C4-2B (cell line): Measurements from ENCODE around the gene RGS2.
A peak's percentile ranks its signal among the peaks of the same experiment; 100 is the strongest.

Source experiments
- H3K27ac ChIP-seq: fragments of 450-650 bp; 2 replicates; pipeline ENCODE4 v1.5.1; 2017
- ZFX ChIP-seq: fragments of 450-650 bp; IDR thresholded peaks from 2 replicates; pipeline ENCODE4 v1.6.1; 2017
- TF ChIP-seq, protein P1 (sequence below): fragments of 450-650 bp; conservative IDR thresholded peaks from 2 replicates; pipeline ENCODE4 v1.5.1; 2017; ENCODE audit warnings: mild to moderate bottlenecking

Gene RGS2

DNA sequence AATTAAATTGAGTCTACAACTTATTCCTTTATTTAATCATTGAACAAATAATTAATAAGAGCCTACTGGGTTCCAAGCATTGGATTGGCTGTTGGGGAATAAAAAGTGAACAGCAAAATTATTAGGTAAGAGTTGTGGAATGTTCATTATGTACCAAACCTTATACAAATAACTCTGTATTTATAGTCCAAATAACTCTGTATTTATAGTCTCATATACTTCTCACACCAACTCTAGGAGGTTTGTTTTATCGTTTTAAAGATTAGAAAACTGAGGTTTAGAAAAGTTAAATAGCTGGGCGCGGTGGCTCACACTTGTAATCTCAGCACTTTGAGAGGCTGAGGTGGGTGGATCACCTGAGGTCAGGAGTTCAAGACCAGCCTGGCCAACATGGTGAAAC lies 40.6 kb downstream of the RGS2 start:
- TF ChIP-seq ZFX = no peak
- TF ChIP-seq, protein P1, sequence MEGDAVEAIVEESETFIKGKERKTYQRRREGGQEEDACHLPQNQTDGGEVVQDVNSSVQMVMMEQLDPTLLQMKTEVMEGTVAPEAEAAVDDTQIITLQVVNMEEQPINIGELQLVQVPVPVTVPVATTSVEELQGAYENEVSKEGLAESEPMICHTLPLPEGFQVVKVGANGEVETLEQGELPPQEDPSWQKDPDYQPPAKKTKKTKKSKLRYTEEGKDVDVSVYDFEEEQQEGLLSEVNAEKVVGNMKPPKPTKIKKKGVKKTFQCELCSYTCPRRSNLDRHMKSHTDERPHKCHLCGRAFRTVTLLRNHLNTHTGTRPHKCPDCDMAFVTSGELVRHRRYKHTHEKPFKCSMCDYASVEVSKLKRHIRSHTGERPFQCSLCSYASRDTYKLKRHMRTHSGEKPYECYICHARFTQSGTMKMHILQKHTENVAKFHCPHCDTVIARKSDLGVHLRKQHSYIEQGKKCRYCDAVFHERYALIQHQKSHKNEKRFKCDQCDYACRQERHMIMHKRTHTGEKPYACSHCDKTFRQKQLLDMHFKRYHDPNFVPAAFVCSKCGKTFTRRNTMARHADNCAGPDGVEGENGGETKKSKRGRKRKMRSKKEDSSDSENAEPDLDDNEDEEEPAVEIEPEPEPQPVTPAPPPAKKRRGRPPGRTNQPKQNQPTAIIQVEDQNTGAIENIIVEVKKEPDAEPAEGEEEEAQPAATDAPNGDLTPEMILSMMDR = no peak
- H3K27ac ChIP-seq = peak overlapping the region; percentile 64

DNA sequence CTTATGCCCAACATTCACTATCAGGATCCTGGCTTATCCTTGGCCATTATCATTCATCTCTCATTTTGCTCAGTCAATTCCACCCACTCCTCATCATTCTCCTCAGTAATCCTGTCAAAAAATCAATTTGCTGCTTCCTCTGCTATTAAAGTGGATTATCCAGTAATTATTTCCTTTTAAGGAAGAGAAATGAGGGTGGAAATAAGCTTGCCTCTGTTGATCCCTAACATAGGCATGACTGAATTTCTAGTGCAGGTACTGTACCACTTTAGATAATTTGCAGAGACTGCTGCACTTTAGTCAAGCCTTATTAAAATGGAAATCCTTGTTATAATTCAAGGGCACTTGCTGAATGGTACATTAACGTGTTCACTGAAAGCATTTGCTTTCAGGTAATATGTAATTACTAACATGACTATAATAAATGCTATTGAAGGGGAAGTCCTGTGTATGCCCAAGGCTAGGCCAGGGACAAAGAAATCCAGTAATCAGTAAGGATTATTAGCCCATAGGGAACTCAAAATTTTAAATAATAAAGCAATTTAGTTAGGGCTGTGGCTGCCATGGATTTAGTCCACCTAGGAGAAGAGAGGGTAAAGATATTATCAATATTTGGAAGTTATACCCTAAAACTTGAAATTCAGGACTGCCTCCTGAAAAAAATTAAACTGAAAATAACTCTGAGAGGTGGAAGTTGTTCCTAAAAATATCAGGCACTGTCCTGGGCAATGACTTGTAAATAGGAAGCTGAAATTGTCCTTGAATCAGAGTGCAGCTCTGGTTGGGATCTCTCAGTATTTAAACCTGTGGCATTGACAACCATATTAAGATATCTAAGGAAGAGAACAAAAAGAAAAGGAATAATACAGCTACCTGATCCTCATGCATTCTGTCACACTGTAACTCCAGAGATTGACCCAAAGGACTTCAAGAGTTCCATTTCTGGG lies 43.4 kb downstream of the RGS2 start:
- no peak for TF ChIP-seq ZFX
- TF ChIP-seq, protein P1 = no peak
- H3K27ac ChIP-seq = no peak overlapping the region

DNA sequence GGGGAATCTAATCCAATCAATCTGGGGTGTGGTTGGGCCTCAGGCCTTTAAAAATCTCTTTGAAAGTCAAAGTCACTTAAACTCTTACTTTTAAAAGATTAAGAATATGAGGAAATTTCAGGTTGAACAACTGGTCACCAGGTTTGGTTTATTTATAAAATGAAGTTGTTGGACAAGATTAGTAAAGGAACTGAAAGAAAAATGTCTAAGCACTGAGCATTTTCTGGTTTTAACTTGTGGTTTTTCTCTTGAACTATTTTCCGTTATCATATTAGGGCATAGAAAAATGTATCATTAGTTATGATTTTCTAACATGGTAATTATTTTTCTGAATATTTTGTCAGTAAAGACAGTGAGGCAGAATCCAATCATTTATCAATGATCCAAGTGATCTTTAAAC lies 49.6 kb downstream of the RGS2 start:
- no peak for TF ChIP-seq ZFX
- TF ChIP-seq, protein P1 = no peak
- H3K27ac ChIP-seq = no peak overlapping the region

DNA sequence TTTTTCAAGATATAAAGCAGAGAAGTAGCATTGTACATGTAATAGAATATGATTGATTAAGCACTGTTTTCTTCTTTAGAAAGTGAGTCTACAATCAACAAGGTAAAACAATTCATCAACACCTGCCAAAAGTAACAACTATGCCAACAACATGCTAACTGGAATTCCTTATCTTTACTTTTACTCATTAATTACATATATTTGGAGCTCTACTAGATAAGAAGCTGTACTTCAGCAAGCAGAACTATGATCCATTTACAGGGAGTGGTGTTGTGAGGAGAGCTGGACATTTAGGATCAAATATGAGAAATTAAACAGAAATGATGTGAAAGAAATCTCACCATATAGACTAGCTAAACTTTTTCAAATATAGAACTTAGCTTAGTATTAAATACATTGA lies 51.0 kb downstream of the RGS2 start:
- H3K27ac ChIP-seq = no peak overlapping the region
- TF ChIP-seq, protein P1 = no peak

DNA sequence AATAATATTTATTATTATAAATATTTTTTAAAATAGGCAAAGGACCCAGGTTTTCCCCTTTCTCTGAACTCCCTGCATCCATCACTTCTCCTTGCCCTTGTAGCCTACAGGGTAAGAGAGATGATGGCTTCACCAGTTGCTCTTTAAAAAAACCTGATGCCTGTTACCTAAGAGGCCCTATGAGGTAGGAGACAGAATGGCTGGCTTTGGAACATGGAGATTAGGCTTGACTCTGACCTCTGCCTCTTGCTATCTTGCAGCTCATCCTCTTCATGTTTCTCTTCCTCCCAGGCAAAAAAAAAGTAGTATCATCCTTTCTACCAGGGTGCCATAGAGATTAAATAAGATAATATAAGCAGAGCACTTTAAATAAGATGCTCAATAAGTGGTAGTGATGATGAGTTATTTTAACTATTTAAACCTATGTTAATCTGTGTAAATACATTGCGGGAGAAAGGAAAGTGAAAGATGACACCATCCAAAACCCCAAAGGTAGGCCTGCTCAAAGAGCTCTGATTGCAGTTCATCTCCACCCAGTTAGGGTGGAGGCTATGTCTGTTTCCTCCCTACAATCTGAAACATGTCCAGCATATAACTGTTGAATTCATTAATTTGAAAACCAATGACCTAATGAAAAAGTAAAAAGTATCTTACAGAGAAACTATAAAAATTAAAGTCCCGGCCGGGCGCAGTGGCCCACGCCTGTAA lies 51.8 kb downstream of the RGS2 start:
- H3K27ac ChIP-seq = peak overlapping the region; percentile 88
- TF ChIP-seq, protein P1 = no peak
- TF ChIP-seq ZFX = no peak

DNA sequence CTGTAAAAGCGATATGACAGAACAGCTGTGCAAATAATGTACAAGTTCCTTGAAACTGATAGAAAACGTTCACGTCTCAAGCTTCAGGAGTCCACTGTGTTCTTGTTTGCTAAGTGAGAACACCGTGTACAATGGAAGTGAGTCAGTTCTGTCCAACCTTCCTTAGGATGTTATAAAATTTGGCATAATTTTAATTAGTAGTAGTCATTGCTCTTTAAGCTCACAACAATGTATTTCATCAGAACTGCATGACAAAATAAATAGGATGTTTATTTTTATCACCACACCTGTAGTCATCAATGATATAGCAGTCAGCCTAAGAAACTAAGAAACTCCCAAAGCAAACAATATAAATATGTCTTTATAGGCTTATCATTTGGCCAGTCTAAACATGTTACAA lies 53.0 kb downstream of the RGS2 start:
- H3K27ac ChIP-seq = no peak overlapping the region

More for the DNA sequence above, 53.0 kb downstream of the RGS2 start:
- TF ChIP-seq, protein P1 = no peak
- TF ChIP-seq ZFX = no peak
